CD14-positive monocyte (primary cell): ENCODE measurements around the gene ATG4B. TPM values are rescaled to one million over a fixed set of nuclear protein-coding genes. Genes with fewer than 3 reads are reported as not detected.

Source experiments
- DNase-seq, 3 donors: peaks; one replicate each; pipeline ENCODE4 v3.0.0-alpha.2; 2011 to 2022
- H2AFZ ChIP-seq: 2 replicates; pipeline ENCODE4 v1.6.0; 2012; ENCODE audit warnings: mild to moderate bottlenecking, low read depth, low read length, inconsistent platforms; ENCODE audit not compliant: insufficient read depth, poor library complexity, severe bottlenecking
- H3K27ac ChIP-seq, 2 donors: 1 replicate in 1 of 2; 2 replicates in 1 of 2; pipeline ENCODE4 v1.5.1; 2012 to 2013; ENCODE audit warnings: low read length in 2 of 2, control low read depth in 1 of 2, inconsistent platforms in 1 of 2, low read depth in 1 of 2, mild to moderate bottlenecking in 1 of 2
- H3K27me3 ChIP-seq, 2 donors: one replicate each; pipeline versions ENCODE4 v1.6.0 to v1.6.1; 2011 to 2013; ENCODE audit warnings: low read length in 2 of 2; ENCODE audit not compliant: control insufficient read depth in 2 of 2, insufficient read depth in 2 of 2
- H3K36me3 ChIP-seq, 2 donors: replicated peaks in 1 of 2; 1 replicate in 1 of 2; 2 replicates in 1 of 2; pipeline versions ENCODE4 v1.5.1 to v1.6.1; 2012 to 2013; ENCODE audit warnings: low read length in 2 of 2, control low read depth in 1 of 2, inconsistent platforms in 1 of 2, mild to moderate bottlenecking in 1 of 2; ENCODE audit not compliant: insufficient read depth in 2 of 2, control insufficient read depth in 1 of 2
- H3K4me1 ChIP-seq, 2 donors: 1 replicate in 1 of 2; 2 replicates in 1 of 2; pipeline versions ENCODE4 v1.5.1 to v1.6.1; 2012 to 2013; ENCODE audit warnings: low read length in 2 of 2, control low read depth in 1 of 2, inconsistent platforms in 1 of 2, mild to moderate bottlenecking in 1 of 2, moderate library complexity in 1 of 2; ENCODE audit not compliant: insufficient read depth in 2 of 2, control insufficient read depth in 1 of 2
- H3K4me2 ChIP-seq: replicated peaks from 2 replicates; pipeline ENCODE3; 2012; ENCODE audit warnings: low read length, moderate library complexity, mild to moderate bottlenecking; ENCODE audit not compliant: poor library complexity, severe bottlenecking; ENCODE audit errors: extremely low read depth
- H3K4me3 ChIP-seq, 3 experiments: fragments of 200-600 bp in 1 of 3; sonication (generic) in 1 of 3; replicated peaks in 1 of 3; 1 replicate in 2 of 3; 2 replicates in 1 of 3; pipeline ENCODE4 v1.5.1; 2011 to 2013; ENCODE audit warnings: low read length in 3 of 3, mild to moderate bottlenecking in 3 of 3, control low read depth in 2 of 3, low read depth in 2 of 3, inconsistent platforms in 1 of 3, moderate library complexity in 1 of 3
- H3K79me2 ChIP-seq: 2 replicates; pipeline ENCODE4 v1.6.0; 2012; ENCODE audit warnings: mild to moderate bottlenecking, control low read depth, inconsistent platforms, low read length, moderate library complexity; ENCODE audit not compliant: insufficient read depth
- H3K9ac ChIP-seq: 2 replicates; pipeline ENCODE4 v1.6.0; 2017; ENCODE audit warnings: low read length, mild to moderate bottlenecking; ENCODE audit not compliant: insufficient read depth, poor library complexity, severe bottlenecking
- H3K9me3 ChIP-seq, 2 donors: replicated peaks in 1 of 2; 1 replicate in 1 of 2; 2 replicates in 1 of 2; pipeline versions ENCODE4 v1.5.1 to v1.6.1; 2012 to 2013; ENCODE audit warnings: low read length in 2 of 2, control low read depth in 1 of 2; ENCODE audit not compliant: control insufficient read depth in 1 of 2, insufficient read depth in 1 of 2
- H4K20me1 ChIP-seq: 2 replicates; pipeline ENCODE4 v1.6.0; 2012; ENCODE audit warnings: mild to moderate bottlenecking, low read length, control low read depth, moderate library complexity; ENCODE audit not compliant: insufficient read depth
- H3K27ac Mint-ChIP-seq, 7 donors: one replicate each; pipeline ENCODE4 v1.8.0; 2020; ENCODE audit warnings: mild to moderate bottlenecking in 7 of 7, mixed read lengths in 7 of 7, moderate library complexity in 6 of 7, inconsistent platforms in 2 of 7
- H3K27me3 Mint-ChIP-seq, 3 donors: one replicate each; pipeline ENCODE4 v1.8.0; 2021 to 2022; ENCODE audit warnings: low read depth in 3 of 3, mild to moderate bottlenecking in 3 of 3, mixed read lengths in 3 of 3, moderate library complexity in 3 of 3, inconsistent platforms in 1 of 3
- H3K36me3 Mint-ChIP-seq, 2 donors: one replicate each; pipeline ENCODE4 v1.8.0; 2020; ENCODE audit warnings: mixed read lengths in 2 of 2, inconsistent platforms in 1 of 2, mild to moderate bottlenecking in 1 of 2
- H3K4me1 Mint-ChIP-seq: one replicate; pipeline ENCODE4 v1.8.0; 2020; ENCODE audit warnings: mild to moderate bottlenecking, mixed read lengths
- H3K4me3 Mint-ChIP-seq, 2 donors: one replicate each; pipeline ENCODE4 v1.8.0; 2020; ENCODE audit warnings: mild to moderate bottlenecking in 2 of 2, mixed read lengths in 2 of 2, moderate library complexity in 1 of 2
- H3K9me3 Mint-ChIP-seq, 7 donors: one replicate each; pipeline ENCODE4 v1.8.0; 2020 to 2022; ENCODE audit warnings: mixed read lengths in 7 of 7, mild to moderate bottlenecking in 6 of 7, moderate library complexity in 6 of 7, inconsistent platforms in 2 of 7
- WGBS: methylation state at CpG from one replicate; pipeline ENCODE4 v1.1.5; 2013; ENCODE audit warnings: missing lambda C conversion rate; ENCODE audit not compliant: insufficient coverage; 5-methylcytosine and 5-hydroxymethylcytosine counted together
- intact Hi-C, 2 donors: fragments of 100-400 bp; cut with micrococcal nuclease; formaldehyde crosslinking; loops; one replicate each; pipeline versions ENCODE4 v1.15.0 to v1.15.1; 2023
- polyA plus RNA-seq, 3 donors: library from polyadenylated mRNA; depleted of rRNA in 1 of 3; unstranded in 2 of 3; stranded (reverse) in 1 of 3; fragments of 300-500 nt in 2 of 3; fragments of >200 nt in 1 of 3; fragmentation: Illumina TruSeq in 2 of 3; gene quantifications; 1 replicate in 2 of 3; 2 replicates in 1 of 3; pipeline ENCODE4 v1.2.3, GENCODE V29; 2012 to 2021
- TF ChIP-seq, protein P1 (sequence below): fragments of 200-600 bp; IDR thresholded peaks from one replicate; pipeline ENCODE4 v1.8.0; 2022; ENCODE audit warnings: antibody characterized with exemption, mild to moderate bottlenecking

Gene ATG4B
- polyA plus RNA-seq, 3 donors = 54.5 to 202 (median 58.9) TPM

DNA sequence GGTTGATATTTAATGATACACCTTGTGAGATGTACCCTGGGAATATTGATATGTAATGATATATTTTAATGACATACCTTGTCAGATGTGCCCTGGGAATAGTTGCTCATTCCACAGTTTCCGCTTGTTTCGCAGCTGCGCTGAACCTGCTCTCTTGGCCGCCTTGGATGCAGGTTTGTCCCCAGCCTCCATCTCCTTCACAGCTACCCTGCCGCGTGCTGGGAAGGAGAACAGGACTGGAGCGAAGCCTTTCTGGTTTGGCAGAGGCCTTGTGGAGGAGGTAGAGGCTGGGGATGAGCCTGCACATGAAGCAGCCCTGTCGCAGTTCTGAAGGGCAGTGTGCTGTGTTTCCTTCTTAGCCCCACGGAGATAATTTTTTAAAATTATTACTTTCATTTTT lies 14.6 kb downstream of the ATG4B start:
- H3K4me1 ChIP-seq = no peaks in the 10 kb centered on the region
- H3K4me2 ChIP-seq = no peak overlapping the region
- Mint-ChIP-seq H3K4me3 (no peak overlapping the region), H3K36me3 (peaks cover 59 to 63% of the 10 kb centered on the region in 2 donors), H3K27ac (no peak overlapping the region), H3K9me3 (no peaks in the 10 kb centered on the region), H3K27me3 (peaks cover 0 to 3% (median 2%) of the 10 kb centered on the region in 3 donors), H3K4me1 (no peaks in the 10 kb centered on the region)
- TF ChIP-seq, protein P1, sequence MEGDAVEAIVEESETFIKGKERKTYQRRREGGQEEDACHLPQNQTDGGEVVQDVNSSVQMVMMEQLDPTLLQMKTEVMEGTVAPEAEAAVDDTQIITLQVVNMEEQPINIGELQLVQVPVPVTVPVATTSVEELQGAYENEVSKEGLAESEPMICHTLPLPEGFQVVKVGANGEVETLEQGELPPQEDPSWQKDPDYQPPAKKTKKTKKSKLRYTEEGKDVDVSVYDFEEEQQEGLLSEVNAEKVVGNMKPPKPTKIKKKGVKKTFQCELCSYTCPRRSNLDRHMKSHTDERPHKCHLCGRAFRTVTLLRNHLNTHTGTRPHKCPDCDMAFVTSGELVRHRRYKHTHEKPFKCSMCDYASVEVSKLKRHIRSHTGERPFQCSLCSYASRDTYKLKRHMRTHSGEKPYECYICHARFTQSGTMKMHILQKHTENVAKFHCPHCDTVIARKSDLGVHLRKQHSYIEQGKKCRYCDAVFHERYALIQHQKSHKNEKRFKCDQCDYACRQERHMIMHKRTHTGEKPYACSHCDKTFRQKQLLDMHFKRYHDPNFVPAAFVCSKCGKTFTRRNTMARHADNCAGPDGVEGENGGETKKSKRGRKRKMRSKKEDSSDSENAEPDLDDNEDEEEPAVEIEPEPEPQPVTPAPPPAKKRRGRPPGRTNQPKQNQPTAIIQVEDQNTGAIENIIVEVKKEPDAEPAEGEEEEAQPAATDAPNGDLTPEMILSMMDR = no peak
- no peaks in the 10 kb centered on the region for H3K9me3 ChIP-seq
- H3K27ac ChIP-seq = no peak overlapping the region
- H4K20me1 ChIP-seq = peaks cover 46% of the 10 kb centered on the region
- H3K79me2 ChIP-seq = peaks cover 39% of the 10 kb centered on the region
- H3K27me3 ChIP-seq = no peaks in the 10 kb centered on the region
- no peak overlapping the region for H3K9ac ChIP-seq
- no peak overlapping the region for H2AFZ ChIP-seq
- intact Hi-C loops = no loop called here
- WGBS = no CpG with 5 or more reads among the region's 9 CpGs
- DNase-seq = no peak
- H3K4me3 ChIP-seq = no peak overlapping the region
- H3K36me3 ChIP-seq = peaks cover 57 to 65% of the 10 kb centered on the region in 2 donors

DNA sequence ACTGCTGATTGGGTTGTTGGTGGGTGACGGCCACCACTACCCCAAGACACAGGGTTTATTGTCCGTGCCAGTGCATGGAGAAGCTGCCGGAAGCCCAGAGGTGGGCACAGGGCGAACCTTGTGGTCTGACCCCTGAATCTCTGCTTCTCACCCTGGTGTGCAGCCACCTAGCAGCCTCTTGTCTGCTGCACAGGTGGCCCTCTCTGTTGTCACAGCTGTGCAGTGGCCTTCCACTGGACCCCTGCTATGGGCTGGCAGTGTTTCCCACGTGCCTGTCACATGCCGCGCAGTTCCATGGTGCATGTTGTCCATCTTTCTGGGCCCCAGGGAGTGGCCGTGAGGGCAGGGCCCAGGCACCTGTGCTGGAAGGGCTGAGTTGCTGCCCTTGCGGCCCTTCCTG lies 15.2 kb downstream of the ATG4B start:
- no peak overlapping the region for H3K4me3 Mint-ChIP-seq
- no peaks in the 10 kb centered on the region for H3K9me3 Mint-ChIP-seq
- Histone ChIP-seq H4K20me1 (peaks cover 40% of the 10 kb centered on the region), H3K9me3 (no peaks in the 10 kb centered on the region), H3K4me2 (no peak overlapping the region), H3K27ac (no peak overlapping the region), H3K79me2 (peaks cover 34% of the 10 kb centered on the region), H3K36me3 (peaks cover 60 to 71% of the 10 kb centered on the region in 2 donors), H3K4me3 (no peak overlapping the region), H3K9ac (no peak overlapping the region), H2AFZ (no peak overlapping the region), H3K4me1 (no peaks in the 10 kb centered on the region), H3K27me3 (no peaks in the 10 kb centered on the region)
- no peak for DNase-seq
- H3K27me3 Mint-ChIP-seq = peaks cover 0 to 4% (median 1%) of the 10 kb centered on the region in 3 donors
- H3K27ac Mint-ChIP-seq = no peak overlapping the region
- intact Hi-C loops = no loop called here
- TF ChIP-seq, protein P1 = no peak
- H3K36me3 Mint-ChIP-seq = peaks cover 64 to 69% of the 10 kb centered on the region in 2 donors
- H3K4me1 Mint-ChIP-seq = no peaks in the 10 kb centered on the region
- 99% methylated on average over 9 of the region's 9 CpGs for WGBS
